Measurements from ENCODE around the gene ATXN1. TPM values are rescaled to one million over a fixed set of nuclear protein-coding genes. Genes with fewer than 3 reads are reported as not detected.

Gene ATXN1
- total RNA-seq, 1 donor from 2014 or later, result 59.8 TPM

DNA sequence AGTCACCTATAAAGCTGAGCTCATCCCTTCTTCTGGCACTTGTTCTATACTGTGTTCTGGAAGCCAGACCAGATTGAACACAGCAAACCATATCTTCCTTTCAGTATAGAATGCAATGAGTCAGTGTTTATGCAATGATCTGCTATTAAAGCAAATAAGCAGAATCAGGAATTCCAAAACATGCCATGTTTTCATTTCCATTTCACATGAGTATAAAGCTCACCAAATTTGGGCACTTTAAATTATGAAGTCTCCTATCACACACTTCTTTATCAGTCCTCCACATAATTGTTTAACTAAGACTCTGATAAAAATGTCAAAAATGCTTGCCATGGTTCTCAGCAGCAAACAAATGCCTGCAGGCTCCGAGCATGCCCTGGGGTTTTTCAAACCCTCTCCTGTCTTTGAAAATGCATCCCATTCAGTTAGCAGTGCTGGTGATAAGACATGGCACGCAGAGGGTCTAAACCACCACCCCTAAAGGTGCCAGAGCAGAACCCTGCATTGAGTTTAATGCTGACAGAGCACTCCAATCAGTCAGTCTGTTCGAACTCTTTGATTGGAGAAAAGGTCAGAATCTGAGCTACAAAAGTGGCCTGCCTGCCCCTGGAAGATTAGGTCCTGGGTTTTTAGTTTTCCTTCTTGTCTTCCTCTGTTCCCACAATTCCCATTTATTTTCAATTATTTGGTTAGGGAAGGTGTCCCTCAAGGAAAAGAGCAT is 288.8 kb downstream of the ATXN1 start:
- H3K4me1 Mint-ChIP-seq, result peaks cover 81% of the 10 kb centered on the region
- H3K4me3 Mint-ChIP-seq, result no peak overlapping the region
- no peaks in the 10 kb centered on the region for H3K27me3 Mint-ChIP-seq
- TF ChIP-seq, protein P1, sequence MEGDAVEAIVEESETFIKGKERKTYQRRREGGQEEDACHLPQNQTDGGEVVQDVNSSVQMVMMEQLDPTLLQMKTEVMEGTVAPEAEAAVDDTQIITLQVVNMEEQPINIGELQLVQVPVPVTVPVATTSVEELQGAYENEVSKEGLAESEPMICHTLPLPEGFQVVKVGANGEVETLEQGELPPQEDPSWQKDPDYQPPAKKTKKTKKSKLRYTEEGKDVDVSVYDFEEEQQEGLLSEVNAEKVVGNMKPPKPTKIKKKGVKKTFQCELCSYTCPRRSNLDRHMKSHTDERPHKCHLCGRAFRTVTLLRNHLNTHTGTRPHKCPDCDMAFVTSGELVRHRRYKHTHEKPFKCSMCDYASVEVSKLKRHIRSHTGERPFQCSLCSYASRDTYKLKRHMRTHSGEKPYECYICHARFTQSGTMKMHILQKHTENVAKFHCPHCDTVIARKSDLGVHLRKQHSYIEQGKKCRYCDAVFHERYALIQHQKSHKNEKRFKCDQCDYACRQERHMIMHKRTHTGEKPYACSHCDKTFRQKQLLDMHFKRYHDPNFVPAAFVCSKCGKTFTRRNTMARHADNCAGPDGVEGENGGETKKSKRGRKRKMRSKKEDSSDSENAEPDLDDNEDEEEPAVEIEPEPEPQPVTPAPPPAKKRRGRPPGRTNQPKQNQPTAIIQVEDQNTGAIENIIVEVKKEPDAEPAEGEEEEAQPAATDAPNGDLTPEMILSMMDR (IDR thresholded peaks at IDR 0.05), result no peak
- ChIA-PET CTCF (interaction anchor here (1.3 to 2.5 kb wide), 3 partner anchors 32 to 290 kb away, joined by 3 to 14 read pairs (median 6); no protein-coding TSS in a partner anchor), POLR2A (interaction anchor here (1.0 to 4.3 kb wide), 5 partner anchors 21 to 290 kb away, joined by 3 to 49 read pairs (median 16); partner anchors contain the start of gene ATXN1)
- DNase-seq (no peak), ATAC-seq (ENCODE audit: low read depth) (no peak)
- no peaks in the 10 kb centered on the region for H3K9me3 Mint-ChIP-seq
- peak overlapping the region; percentile 88 for H3K27ac Mint-ChIP-seq
- intact Hi-C loops (cut with micrococcal nuclease), result loop anchor here (2.0 kb wide), 1 partner anchor 32 kb away; no protein-coding TSS in a partner anchor
- no peaks in the 10 kb centered on the region for H3K36me3 Mint-ChIP-seq (ENCODE audit: low read depth)

DNA sequence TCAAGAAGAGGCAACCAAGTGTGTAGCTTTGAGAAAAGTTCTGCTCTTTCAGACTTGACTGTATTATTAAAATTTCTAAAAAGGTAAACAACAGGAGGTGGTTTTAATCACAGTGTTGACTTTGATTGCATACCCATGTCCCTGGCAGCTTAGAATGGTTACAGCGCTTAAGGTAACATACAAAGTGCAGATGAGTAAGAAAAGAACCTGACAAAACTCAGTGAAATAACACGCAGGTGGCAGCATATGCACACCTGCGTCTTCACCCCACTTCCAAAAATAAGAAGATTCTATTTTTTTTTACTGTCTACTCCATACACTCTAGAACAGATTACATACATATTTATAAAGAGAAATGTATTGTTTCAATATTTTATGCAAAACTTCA is 289.4 kb downstream of the ATXN1 start:
- intact Hi-C loops (cut with micrococcal nuclease), result loop anchor here (1.0 to 2.0 kb wide), 5 partner anchors 9 to 290 kb away; no protein-coding TSS in a partner anchor
- POLR2A ChIA-PET, result interaction anchor here (0.7 to 4.3 kb wide), 9 partner anchors 22 to 290 kb away, joined by 3 to 49 read pairs (median 7); partner anchors contain the start of gene ATXN1
- no peaks in the 10 kb centered on the region for H3K9me3 Mint-ChIP-seq
- peak overlapping the region; percentile 88 for H3K27ac Mint-ChIP-seq
- TF ChIP-seq, protein P1 (IDR thresholded peaks at IDR 0.05), result no peak
- peaks cover 75% of the 10 kb centered on the region for H3K4me1 Mint-ChIP-seq
- DNase-seq (no peak), ATAC-seq (ENCODE audit: low read depth) (peak; percentile 5)
- H3K36me3 Mint-ChIP-seq (ENCODE audit: low read depth), result no peaks in the 10 kb centered on the region
- H3K4me3 Mint-ChIP-seq, result peak overlapping the region; percentile 4
- CTCF ChIA-PET, result interaction anchor here (0.8 to 2.5 kb wide), 5 partner anchors 33 to 290 kb away, joined by 3 to 14 read pairs (median 3); no protein-coding TSS in a partner anchor
- H3K27me3 Mint-ChIP-seq, result no peaks in the 10 kb centered on the region

DNA sequence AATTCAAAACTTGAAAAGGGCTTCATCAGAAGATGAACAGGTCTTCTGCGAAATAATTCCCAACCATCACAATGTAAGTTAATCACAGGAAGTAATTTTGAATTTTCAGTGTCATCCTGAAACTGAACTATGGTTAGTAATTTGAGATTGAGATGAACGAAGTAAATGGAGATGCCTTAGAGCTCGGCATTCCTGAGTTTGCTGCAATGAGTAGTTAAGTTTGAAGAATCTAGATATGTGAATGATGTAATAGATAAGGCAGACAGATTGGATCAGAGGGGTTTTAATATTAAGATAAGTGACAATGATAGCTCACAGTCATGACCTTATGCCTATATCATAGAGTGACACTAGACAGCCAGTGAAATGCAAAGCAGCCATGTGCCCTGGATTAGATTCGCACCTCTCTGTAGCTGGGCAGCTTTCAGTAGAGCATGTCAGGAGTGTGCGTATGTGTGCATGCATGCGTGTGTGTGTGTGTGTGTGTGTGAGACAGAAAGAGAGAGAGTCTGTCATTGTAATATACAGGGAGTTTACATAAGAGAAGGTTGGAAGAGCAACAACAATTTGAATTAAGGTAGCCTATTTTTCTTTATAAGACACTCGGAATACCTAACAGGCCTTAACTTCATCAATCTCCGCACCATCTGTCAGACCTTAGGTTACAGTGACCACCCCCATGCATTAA is 289.9 kb downstream of the ATXN1 start:
- Mint-ChIP-seq H3K36me3 (ENCODE audit: low read depth) (no peaks in the 10 kb centered on the region), H3K4me1 (peaks cover 69% of the 10 kb centered on the region), H3K27ac (peak overlapping the region; percentile 88), H3K9me3 (no peaks in the 10 kb centered on the region), H3K27me3 (no peaks in the 10 kb centered on the region), H3K4me3 (peak overlapping the region; percentile 28)
- TF ChIP-seq, protein P1 (IDR thresholded peaks at IDR 0.05), result no peak
- DNase-seq, result peak; percentile 22
- POLR2A ChIA-PET, result interaction anchor here (0.7 to 4.3 kb wide), 11 partner anchors 22 to 291 kb away, joined by 3 to 49 read pairs (median 4); partner anchors contain the start of gene ATXN1
- peak; percentile 81 for ATAC-seq (ENCODE audit: low read depth)
- CTCF ChIA-PET, result interaction anchor here (0.8 to 2.5 kb wide), 6 partner anchors 33 to 291 kb away, joined by 3 to 14 read pairs (median 4); no protein-coding TSS in a partner anchor
- intact Hi-C loops (cut with micrococcal nuclease), result loop anchor here (1.0 kb wide), 4 partner anchors 10 to 291 kb away; no protein-coding TSS in a partner anchor

DNA sequence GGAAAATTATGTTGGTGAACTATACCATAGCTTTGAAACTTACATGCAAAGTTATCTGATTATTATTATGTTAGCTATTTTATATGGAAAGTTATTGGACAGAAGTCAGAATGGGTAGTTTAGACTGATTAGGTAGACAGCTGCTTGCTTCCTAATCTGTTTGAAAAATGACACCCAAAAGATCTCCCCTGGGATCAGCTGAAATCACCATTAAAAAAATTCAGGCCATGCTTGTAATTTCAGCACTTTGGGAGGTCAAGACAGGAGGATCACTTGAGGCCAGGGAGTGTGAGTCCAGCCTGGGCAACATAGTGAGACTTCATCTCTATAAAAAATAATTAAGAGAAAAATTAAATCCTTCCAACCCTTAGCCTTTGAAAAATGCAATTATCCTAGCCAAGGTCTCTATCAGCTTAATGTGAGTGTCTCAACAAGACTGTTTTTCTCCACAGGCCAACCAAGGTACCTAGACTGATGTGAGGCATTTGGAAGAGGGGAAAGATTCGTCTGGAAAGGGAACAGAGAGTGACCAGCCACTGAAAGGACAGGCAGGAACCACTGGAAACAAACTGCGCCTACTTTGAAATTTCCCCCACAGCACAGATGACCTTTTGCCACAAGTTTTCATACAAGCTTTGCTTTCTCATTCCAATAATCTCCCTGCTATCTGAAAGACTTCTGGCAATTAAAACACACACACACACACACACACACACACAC is 290.6 kb downstream of the ATXN1 start:
- Mint-ChIP-seq H3K4me3 (peak overlapping the region; percentile 28), H3K9me3 (no peaks in the 10 kb centered on the region), H3K4me1 (peaks cover 64% of the 10 kb centered on the region), H3K27me3 (no peaks in the 10 kb centered on the region), H3K27ac (peak overlapping the region; percentile 88), H3K36me3 (ENCODE audit: low read depth) (no peaks in the 10 kb centered on the region)
- ChIA-PET POLR2A (interaction anchor here (0.7 to 4.3 kb wide), 9 partner anchors 24 to 292 kb away, joined by 3 to 49 read pairs (median 7); partner anchors contain the start of gene ATXN1), CTCF (interaction anchor here (0.7 to 2.5 kb wide), 5 partner anchors 34 to 64 kb away, joined by 3 to 14 read pairs (median 3); no protein-coding TSS in a partner anchor)
- DNase-seq, result no peak
- TF ChIP-seq, protein P1 (IDR thresholded peaks at IDR 0.05), result no peak
- intact Hi-C loops (cut with micrococcal nuclease), result loop anchor here (1.0 kb wide), 4 partner anchors 11 to 292 kb away; no protein-coding TSS in a partner anchor
- ATAC-seq (ENCODE audit: low read depth), result no peak

Data from activated B cell treated with CpG ODN at 0.5 μM for 24 hours (primary cell).